GM19043 (cell line): ENCODE results near the gene KIN.
"Not testable (repeated sequence)": the region's sequence is repeated elsewhere in the genome, so short reads cannot be mapped to it uniquely, and the experiment has no call there.

Experiments
- ATAC-seq: cut with Tn5 transposase; IDR thresholded peaks from one replicate; pipeline ENCODE4 v1.9.1; 2021; ENCODE audit warnings: low read depth; ENCODE audit not compliant: unreplicated experiment

KIN gene

GRCh38 chr10:7738536-7739407, 49.0 kb downstream of the KIN start:
- no peak for ATAC-seq

DNA sequence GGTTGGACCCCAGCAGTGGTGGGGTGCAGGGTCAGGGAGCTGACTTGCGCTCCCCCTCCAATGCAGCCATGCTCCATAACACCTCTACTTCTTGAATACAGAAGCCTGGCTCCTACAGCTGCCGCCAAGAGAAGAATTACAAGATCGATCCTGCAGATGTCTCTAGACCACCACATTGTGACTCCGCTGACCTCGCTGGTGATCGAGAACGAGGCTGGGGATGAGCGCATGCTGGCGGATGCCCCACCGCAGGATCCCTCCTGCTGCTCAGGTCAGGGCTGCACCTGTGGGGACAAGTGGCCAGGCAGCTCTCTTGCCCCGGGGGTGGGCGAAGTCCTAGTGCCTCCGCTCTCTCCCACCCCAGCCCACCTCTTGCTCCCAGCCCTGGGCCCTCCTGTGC, 53.0 kb downstream of the KIN start:
- no peak for ATAC-seq

- no peak for ATAC-seq
Observed at GRCh38 chr10:7722927-7723529, 64.8 kb downstream of the KIN start.

DNA sequence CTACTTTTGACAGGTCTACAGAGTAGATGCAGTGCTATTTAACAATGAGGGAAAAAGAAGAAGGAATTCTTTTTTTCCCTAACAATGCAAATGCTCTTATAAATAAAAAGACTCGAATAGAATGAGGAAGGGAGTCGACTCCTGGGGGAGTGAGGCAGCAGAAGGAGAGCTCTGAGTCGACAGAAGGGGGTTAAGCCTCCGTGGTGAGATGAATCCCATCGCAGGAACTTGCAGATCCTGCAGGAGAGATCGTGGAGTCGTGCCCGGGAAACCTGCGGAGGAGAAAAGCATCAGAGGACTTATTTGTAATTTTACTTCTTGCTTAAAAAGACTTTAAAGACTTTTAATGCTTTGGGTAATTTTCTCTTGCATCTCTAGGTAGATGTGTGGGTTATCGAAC, 67.3 kb downstream of the KIN start:
- ATAC-seq = no peak

- ATAC-seq = no peak
Observed at GRCh38 chr10:7718685-7719084, 69.1 kb downstream of the KIN start.

DNA sequence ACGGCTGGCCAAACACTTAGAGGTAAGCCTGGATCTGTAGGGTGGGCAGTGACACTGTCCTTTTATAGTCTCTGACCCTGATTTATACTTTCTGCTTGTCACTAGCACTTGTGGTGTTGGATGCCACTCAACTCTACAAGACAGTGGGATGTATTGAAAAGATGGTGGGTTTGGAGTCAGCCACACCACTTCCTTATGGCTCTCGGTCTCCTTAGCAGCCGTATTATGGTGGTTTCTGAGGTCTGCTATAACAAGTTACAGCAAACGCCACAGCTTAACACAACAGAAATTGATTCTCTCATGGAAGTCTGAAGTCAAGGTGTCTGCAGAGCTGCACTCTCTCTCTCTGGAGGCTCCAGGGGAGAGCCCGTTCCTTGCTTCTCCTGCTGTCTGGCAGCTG, 70.0 kb downstream of the KIN start:
- no peak for ATAC-seq

DNA sequence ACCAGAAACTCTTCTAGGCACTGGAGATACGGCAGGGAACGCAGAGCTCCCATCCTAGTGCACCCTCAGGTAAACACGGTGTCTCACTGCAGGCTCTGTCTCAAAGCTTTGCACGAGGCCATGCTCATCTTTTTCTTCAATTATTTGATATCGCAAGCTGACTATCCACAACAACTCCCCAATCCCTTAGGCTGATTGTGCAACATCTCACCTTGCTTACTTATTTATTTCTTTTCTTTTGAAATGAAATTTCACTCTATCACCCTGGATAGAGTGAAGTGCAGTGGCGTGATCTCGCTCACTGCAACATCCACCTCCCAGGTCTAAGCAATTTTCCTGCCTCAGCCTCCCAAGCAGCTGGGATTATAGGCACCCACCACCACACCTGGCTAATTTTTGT, 72.3 kb downstream of the KIN start:
- ATAC-seq = no peak

DNA sequence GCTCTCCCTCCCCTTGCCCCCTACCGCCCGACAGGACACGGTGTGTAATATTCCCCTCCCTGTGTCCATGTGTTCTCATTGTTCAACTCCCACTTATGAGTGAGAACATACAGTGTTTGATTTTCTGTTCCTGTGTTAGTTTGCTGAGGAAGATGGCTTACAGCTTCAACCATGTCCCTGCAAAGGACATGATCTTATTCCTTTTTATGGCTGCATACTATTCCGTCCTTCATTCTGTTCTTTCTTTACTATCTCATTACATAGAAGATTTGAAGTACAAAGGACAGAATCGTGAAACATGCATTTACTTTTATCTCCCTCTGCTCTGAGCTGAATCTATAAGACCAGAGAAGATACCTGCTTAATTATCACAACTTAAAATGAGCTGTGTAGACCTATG, 76.7 kb downstream of the KIN start:
- ATAC-seq = not testable (repeated sequence)

- ATAC-seq = no peak
Observed at GRCh38 chr10:7710446-7710845, 77.3 kb downstream of the KIN start.

GRCh38 chr10:7708832-7709231, 79.0 kb downstream of the KIN start:
- no peak for ATAC-seq

GRCh38 chr10:7707858-7708622, 79.8 kb downstream of the KIN start:
- no peak for ATAC-seq

DNA sequence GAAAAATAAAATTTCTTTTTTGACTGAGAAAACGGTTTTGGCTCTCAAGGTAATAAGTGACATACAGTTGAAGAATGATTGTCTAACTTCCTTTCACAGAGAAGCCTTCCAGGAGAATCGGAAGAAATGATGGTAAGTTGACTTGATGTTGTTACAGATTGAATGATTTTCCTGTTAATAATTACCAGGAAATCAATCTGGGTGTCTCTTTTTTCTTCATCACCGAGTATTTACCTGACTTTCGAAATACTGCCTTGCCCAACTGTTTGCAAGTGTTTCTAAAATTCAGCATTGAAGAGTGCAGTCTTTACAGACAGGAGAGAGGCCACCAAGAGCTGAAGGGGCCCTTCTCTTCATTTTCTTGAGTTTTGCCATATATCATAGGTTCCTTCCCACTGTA, 80.7 kb downstream of the KIN start:
- no peak for ATAC-seq

GRCh38 chr10:7706534-7707073, 81.2 kb downstream of the KIN start:
- no peak for ATAC-seq

GRCh38 chr10:7705341-7705740, 82.5 kb downstream of the KIN start:
- no peak for ATAC-seq

DNA sequence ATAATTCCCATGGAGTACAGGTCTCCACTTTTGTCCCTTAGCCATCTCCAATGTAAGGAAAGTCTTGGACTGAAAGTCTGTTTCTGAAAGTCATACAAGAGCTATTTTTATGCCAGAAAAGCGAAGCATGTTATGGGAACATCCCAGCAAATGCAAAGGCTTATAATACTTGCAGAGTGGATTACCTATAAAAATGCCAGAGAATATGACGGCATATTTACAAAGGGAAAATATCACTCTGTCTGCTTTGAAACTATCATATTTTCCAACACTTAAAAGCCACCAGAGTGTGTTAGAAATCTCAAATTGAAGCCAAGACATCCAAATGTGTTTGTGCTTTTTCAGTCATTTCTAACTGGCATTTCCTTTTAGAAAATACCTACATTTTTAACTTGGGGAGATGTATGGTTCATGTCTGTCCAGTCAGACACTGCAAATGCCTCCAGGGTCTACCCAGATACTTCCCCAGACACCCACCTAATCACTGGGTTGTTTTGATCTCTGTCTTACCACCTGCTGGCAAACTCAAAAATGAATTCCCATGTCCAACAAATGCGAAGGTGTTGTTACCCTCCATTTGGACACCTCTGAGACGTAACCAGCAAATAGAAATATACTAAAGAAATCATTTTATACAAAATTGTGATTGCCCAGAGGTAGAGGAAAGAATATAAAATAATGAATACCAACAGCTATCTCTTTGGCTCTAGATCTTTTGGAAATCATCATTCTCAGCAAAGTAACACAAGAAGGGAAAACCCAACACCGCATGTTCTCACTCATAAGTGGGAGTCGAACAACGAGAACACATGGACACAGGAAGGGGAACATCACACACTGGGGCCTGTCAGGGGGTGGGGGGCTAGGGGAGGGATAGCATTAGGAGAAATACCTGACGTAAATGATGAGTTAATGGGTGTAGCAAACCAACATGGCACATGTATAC, 83.4 kb downstream of the KIN start:
- ATAC-seq = no peak

- ATAC-seq = no peak
Observed at GRCh38 chr10:7703140-7703539, 84.7 kb downstream of the KIN start, which contains the start of gene ITIH2. TSS of gene ITIH2 (plus strand) at chr10:7703316. CDS start at chr10:7703435, 119 bp downstream.

GRCh38 chr10:7702288-7702812, 85.4 kb downstream of the KIN start:
- ATAC-seq = no peak

DNA sequence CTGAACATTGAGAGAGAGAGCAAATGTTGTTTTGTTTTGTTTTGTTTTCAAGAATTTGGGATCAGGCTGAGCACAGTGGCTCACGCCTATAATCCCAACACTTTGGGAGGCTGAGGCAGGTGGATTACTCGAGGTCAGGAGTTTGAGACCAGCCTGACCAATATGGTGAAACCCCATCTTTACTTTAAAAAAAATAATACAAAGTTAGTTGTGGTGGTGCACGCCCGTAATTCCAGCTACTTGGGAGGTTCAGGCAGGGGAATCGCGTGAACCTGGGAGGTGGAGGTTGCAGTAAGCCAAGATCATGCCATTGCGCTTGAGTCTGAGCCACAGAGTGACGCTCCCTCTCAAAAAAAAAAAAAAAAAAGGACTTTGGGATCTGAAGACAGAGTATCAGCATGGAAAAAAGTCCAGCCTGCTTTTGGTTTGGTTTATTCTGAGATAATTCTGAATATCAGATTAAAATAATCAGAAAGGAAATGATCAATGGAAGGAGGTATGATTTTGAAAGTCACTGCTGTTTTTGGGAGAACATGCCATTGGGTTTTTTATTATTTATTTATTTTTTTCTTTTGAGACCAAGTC, 86.5 kb downstream of the KIN start:
- no peak for ATAC-seq
